HG02852 (cell line): ENCODE results near the gene CUX1.
"Not testable (repeated sequence)": the region's sequence is repeated elsewhere in the genome, so short reads cannot be mapped to it uniquely, and the experiment has no call there.

Source experiments
- ATAC-seq: cut with Tn5 transposase; IDR thresholded peaks from one replicate; pipeline ENCODE4 v1.9.1; 2021; ENCODE audit warnings: mild to moderate bottlenecking, moderate library complexity; ENCODE audit not compliant: unreplicated experiment

Gene CUX1

DNA sequence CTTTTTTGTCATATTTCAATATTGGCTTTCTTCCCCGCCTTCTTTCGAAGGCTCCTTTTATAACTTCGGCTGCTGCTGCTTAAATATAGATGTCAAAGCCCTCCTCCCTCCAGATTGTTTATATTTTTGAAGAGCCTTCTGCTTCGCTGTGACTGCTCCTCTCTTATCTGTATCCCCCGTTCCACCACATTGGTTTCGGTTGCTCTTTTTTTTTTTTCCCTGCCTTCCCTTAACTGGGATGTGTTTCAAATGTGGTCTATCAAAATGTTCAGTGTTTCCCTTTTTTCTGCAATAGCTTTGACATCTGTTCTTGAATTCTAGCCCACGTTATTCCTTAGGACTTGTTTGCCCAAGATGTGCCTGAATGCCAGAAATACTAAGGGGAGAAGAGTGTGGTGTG lies 96.4 kb downstream of the CUX1 start:
- no peak for ATAC-seq

DNA sequence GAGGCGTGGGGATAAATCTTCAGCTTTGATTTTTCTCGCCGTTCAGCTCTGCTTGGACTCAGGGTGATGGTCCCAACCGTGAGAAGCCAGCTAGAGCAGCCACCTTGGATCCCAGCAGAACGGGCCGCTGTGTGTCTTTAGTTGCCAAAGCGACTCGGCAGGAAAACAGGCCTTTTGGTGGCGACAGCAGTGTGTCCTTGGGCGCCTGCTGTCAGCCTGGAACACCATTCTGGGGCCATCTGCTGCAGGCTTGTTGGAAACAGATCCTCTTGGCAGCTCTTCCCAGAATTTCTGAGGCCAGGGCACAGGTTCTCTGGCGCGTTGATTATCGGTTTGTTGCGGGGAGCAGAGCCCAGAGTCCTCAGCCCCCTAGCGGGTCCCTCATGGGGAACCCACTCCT lies 97.6 kb downstream of the CUX1 start:
- ATAC-seq: no peak

DNA sequence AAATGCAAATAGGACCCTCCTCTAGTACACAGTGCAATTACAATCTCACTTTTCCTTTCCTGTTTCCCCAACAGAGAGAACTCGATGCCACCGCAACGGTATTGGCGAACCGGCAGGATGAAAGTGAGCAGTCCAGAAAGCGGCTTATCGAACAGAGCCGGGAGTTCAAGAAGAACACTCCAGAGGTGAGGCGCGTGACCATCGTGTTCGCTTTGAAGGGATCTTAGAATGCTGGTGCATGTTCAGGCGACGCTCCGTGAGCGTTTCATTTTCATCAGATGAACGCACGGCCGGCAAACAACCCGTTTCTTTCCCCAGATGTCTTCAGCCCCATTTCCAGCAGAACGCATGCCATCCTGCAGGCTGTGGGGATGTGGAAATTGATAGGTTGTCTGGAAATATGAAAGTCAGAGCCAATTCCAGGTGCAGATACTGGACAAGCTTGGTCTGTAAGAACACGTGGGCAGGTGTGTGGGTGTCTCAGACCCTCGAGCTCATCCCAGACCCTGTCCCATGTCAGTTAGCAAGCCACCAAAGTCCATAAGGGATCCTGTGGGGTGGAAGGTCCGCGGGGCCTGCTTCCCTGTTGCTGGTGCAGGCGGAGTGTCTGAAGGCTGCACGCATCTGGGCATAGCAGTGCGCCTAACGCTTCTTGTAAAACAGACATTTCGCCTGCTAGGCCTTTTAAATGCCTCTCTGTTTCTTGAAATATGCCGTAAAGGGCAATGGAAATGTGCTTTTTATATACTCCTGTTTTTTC lies 98.8 kb downstream of the CUX1 start:
- ATAC-seq: no peak

DNA sequence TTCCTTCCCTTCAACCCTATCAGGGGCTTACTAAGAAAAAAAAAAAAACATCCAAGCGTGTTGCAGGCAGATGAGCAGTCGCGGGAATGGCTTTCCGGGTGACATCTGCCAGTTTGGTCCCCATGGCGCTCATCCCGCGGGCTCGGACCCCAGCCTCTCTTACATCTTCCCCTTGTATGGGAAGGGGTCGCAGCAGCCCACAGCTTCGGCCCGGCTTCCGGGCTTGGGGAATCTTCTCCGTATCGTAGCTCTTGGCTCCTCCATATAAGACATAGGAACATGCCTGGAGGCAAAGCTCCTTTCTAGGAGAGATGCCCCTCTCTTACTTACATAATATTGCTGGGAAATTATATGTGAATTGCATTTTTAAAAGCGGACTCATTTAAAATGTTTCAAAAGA lies 99.5 kb downstream of the CUX1 start:
- ATAC-seq: no peak

DNA sequence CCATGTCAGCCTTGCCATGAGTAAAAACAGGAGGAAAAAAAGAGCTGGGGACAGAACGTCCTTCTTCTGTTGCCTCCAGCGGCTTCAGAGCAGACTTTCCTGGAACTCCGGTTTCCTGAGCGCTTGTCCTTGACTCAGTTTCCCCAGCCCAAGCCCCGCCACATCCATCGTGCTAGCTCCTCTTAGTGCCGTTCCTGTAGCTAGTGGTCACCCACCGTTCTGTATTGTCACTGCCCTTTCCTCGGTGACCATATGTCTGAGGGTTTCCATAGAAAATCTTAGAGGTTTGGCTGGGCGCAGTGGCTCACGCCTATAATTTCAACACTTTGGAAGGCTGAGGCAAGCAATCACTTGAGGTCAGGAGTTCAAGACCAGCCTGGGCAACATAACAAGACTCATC lies 100.1 kb downstream of the CUX1 start:
- no peak for ATAC-seq

DNA sequence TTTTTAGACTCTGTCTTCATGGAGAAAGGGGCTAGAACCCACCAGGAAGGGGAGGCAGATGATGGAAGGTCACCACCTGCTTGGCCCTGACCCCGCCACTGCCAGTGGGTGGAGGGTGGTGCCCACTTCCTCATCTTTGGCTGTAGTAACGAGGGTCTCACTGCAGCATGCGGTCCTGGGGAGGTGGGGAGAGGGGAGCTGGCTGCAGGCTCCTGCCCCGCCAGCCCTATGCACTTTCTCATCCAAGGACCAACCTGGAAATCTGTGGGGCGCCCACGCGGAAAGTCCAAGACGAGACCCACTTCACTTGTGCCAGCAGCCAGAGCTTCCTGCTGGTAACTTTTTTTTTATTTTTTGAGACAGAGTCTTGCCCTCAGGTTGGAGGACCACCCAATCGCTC lies 101.0 kb downstream of the CUX1 start:
- ATAC-seq: no peak

DNA sequence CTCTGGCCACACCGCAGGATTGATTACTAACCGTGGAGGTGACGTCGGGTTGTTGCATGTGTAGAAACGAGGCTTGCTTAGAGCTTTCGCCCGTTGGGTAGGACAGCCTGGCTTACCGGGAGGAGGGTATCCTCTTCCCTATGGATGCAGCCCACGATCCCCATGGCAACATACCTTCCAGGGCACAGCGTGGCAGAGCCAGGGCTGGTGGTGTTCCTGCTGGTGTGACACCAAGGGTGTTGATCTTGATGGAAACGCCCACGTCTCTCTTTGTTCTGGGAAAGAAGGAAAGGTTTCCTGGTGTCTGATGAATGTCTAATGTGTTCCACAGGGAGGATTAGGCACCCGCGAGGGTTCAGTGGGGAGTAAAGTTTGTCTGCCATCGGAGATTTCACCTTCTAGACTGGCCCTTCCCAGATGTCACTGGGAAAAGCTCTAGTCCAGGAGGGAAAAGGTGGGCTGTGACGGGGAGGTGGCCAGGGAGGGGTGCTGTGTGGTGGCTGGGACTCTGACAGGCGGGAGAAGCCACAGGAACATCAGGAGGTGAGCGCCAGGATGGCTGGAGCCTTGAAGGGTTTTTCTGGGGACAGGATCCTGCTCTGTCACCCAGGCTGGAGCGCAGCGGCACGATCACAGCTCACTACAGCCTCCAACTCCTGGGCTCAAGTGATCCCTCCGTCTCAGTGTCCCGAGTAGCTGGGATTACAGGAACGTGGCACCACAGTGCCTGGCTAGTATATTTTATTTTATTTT lies 102.1 kb downstream of the CUX1 start:
- no peak for ATAC-seq

DNA sequence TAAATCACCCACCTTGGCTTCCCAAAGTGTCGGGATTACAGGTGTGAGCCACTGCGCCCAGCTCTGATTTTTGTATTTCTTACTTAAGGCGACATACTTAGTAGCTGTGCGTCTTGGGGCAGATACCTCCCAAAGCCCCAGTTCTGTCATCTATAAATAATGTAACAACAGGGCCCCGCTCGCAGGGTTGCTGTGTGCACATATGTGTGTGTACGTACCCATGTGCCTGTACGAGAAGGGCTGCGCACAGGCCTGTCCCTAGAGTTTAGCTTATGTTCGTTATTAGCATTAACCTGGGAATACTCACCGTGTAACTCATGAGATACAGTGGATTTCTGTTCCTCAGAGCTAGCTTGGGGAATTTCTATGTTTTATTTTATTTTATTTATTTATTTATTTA lies 103.6 kb downstream of the CUX1 start:
- ATAC-seq: no peak

- ATAC-seq: not testable (repeated sequence)
Measured at GRCh38 chr7:101921546-101922489, 104.4 kb downstream of the CUX1 start.

GRCh38 chr7:101922631-101923601 lies 105.5 kb downstream of the CUX1 start:
- ATAC-seq: no peak

- ATAC-seq: no peak
Measured at GRCh38 chr7:101923602-101923985, 106.2 kb downstream of the CUX1 start.

DNA sequence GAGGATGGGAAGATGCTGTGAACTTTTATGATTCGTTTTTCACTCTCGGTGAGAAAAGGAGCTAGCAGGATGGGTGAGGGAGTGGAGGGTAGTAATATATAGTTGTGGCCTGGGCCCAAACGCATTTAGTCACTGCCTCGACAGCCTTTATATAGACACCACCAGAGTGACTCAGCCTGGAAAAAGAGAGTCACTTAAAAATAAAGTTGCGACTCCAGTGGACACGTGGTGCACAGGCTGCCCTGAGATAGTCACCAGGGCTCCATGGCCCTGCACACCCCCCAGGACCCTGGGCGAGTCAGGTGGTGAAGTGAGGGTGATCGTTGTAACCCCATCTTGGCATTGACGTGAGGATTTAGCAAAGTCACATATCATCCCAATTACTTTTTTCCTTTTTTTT lies 106.7 kb downstream of the CUX1 start:
- no peak for ATAC-seq

GRCh38 chr7:101926265-101926664 lies 108.8 kb downstream of the CUX1 start:
- no peak for ATAC-seq

GRCh38 chr7:101927389-101927788 lies 110.0 kb downstream of the CUX1 start:
- no peak for ATAC-seq

GRCh38 chr7:101927802-101928201 lies 110.4 kb downstream of the CUX1 start:
- no peak for ATAC-seq

DNA sequence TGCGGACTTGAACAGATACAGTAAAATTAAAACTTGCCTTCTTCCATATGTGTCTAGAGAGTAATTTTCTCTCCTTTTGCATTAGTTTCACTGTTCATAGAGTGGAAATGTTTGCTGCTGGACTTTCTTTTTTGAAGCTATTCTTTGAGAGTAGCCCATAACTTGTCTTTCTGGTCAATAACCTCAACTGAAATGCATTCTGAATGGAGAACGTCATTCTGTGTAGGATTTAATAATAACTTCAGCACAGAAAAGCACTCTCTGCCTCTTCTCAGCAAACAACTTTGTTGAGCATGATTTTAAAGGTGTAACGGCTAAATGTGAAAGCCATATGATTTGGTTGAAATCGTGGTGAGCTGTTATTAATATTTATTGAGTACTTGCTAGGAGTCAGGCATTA lies 111.8 kb downstream of the CUX1 start:
- no peak for ATAC-seq

- not testable (repeated sequence) for ATAC-seq
Measured at GRCh38 chr7:101929911-101930310, 112.5 kb downstream of the CUX1 start.

DNA sequence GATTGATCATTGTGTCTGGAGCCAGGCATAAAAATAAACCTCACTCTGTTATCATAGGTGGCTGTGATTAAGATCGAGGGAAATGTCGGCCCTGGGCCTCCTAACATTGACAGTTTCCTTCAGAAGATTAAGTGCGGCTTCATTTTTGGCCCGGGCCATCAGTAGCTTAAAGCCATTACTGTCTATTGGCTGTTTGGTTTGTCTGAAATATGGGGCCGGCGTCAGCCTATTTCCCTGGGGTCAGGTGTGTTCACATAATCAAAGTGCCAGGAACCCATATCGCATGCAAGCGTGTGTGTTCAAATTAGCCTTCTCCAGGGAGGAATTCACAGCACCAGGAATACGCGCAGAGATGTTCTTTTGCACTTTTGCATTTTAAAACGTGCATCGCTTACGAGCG lies 114.7 kb downstream of the CUX1 start:
- no peak for ATAC-seq

DNA sequence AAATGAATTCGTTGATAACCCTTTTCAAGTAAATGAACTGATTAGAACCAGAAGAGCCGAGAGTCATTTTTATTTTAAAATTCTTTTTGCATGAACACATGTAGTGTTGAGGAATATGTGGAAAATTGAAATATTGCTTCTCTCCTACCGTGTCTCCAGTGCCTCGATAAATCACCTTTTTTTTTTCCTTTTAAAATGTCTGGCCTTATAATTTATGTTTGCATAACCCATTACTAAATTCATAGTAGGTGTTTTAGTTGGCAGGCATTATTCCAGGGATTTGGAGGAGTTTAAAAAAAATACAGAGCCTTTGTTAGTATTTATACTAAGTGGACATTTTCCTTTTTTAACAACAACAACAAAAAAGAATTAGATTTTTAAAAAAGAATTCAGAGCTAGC lies 115.6 kb downstream of the CUX1 start:
- ATAC-seq: no peak

DNA sequence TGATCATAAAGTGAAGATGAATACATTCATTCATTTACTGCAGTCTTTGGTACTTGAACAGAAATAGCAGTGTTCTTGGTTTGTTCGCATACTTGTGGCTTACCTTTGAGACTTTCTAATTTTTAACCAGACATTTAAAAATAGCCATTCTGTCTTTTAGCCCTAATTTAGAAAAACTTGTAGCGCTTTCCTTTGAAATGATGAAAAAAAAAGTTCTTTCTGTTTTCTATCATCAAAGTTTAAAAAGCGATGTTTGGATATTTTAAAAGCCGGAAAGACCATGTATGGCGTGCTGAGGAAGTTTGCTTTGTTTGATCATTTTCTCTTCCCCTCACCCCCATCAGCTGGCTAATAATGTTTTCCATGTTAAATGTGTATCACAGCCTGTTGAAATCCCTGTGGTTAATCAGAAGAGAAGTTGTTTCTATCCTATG lies 116.3 kb downstream of the CUX1 start:
- ATAC-seq: peak; percentile 66
